ENCODE measurements around the gene CRB1. TPM values are rescaled to one million over a fixed set of nuclear protein-coding genes. Genes with fewer than 3 reads are reported as not detected.

The CRB1 gene
- total RNA-seq, 1 experiment from 2014 or later, result not detected

GRCh38 chr1:197391303-197392226 is 123.5 kb downstream of the CRB1 start:
- Histone ChIP-seq H2AFZ (ENCODE audit: low read length) (no peak overlapping the region), H2BK15ac (ENCODE audit: low read depth, low read length) (no peak overlapping the region)

More at GRCh38 chr1:197391303-197392226, 123.5 kb downstream of the CRB1 start:
- Histone ChIP-seq H4K5ac (ENCODE audit: insufficient read length, low read depth, low read length) (no peak overlapping the region), H3K9ac (ENCODE audit: extremely low read depth, insufficient read length, low read length) (no peak overlapping the region), H3K56ac (ENCODE audit: insufficient read length, low read depth, low read length) (no peak overlapping the region), H2BK120ac (ENCODE audit: low read depth, low read length, poor library complexity, severe bottlenecking) (no peak overlapping the region), H3K23me2 (ENCODE audit: insufficient read length, low read depth, low read length, poor library complexity, severe bottlenecking) (no peaks in the 10 kb centered on the region), H4K91ac (ENCODE audit: insufficient read length, low read depth, low read length) (no peak overlapping the region), H2BK12ac (ENCODE audit: insufficient read length, low read depth, low read length) (no peak overlapping the region), H2BK20ac (ENCODE audit: low read depth, low read length, poor library complexity, severe bottlenecking) (no peak overlapping the region), H4K20me1 (ENCODE audit: control insufficient read depth, insufficient read depth, insufficient read length) (no peaks in the 10 kb centered on the region), H3T11ph (ENCODE audit: low read length) (no peak overlapping the region), H3K18ac (ENCODE audit: insufficient read length, low read depth, low read length) (no peak overlapping the region), H3K14ac (ENCODE audit: insufficient read depth, low read length) (no peak overlapping the region), H3K27me3 (ENCODE audit: insufficient read depth, low read length) (no peaks in the 10 kb centered on the region), H3K4ac (ENCODE audit: low read depth, low read length) (no peak overlapping the region), H3K79me2 (ENCODE audit: insufficient read depth, low read length) (no peaks in the 10 kb centered on the region), H3K9me3 (ENCODE audit: control insufficient read depth, low read depth, low read length) (no peaks in the 10 kb centered on the region), H3K23ac (ENCODE audit: insufficient read length, low read depth, low read length) (no peak overlapping the region), H3K27ac (ENCODE audit: insufficient read length, low read depth, low read length) (no peak overlapping the region), H2AK5ac (ENCODE audit: insufficient read length, low read length) (no peak overlapping the region), H4K8ac (replicated peaks; ENCODE audit: insufficient read length, low read depth, low read length) (no peak overlapping the region), H2BK5ac (ENCODE audit: insufficient read length, low read length) (no peak overlapping the region), H3K4me2 (ENCODE audit: insufficient read depth, insufficient read length, low read length) (no peak overlapping the region), H3K79me1 (ENCODE audit: insufficient read depth, low read depth, low read length, poor library complexity, severe bottlenecking) (no peaks in the 10 kb centered on the region), H3K4me1 (ENCODE audit: insufficient read depth, low read length) (no peaks in the 10 kb centered on the region; the same call in 1 of the 2 replicates)
- no peak for DNase-seq
- peaks cover 2 to 4% of the 10 kb centered on the region in 2 experiments; a peak in 3 of 4 replicates for H3K4me1 Mint-ChIP-seq
- H3K27ac Mint-ChIP-seq, result no peak overlapping the region; a peak in 1 of 7 replicates
- no CpG with 5 or more reads among the region's 3 CpGs for whole genome bisulfite sequencing (ENCODE audit: extremely low coverage, insufficient read length, low lambda C conversion rate)
- H3K27me3 Mint-ChIP-seq (ENCODE audit: low read depth), result no peaks in the 10 kb centered on the region
- H3K4me3 Mint-ChIP-seq, result no peak overlapping the region
- no peaks in the 10 kb centered on the region for H3K36me3 Mint-ChIP-seq (ENCODE audit: insufficient read depth in 1 of 3, low read depth in 3 of 3)
- no peaks in the 10 kb centered on the region for H3K9me3 Mint-ChIP-seq
- TF ChIP-seq CTCF (conservative IDR thresholded peaks at IDR 0.05), result peak; percentile 29; the same call in 1 of the 3 replicates
